Measurements from ENCODE around the gene ZNF672.

DNA sequence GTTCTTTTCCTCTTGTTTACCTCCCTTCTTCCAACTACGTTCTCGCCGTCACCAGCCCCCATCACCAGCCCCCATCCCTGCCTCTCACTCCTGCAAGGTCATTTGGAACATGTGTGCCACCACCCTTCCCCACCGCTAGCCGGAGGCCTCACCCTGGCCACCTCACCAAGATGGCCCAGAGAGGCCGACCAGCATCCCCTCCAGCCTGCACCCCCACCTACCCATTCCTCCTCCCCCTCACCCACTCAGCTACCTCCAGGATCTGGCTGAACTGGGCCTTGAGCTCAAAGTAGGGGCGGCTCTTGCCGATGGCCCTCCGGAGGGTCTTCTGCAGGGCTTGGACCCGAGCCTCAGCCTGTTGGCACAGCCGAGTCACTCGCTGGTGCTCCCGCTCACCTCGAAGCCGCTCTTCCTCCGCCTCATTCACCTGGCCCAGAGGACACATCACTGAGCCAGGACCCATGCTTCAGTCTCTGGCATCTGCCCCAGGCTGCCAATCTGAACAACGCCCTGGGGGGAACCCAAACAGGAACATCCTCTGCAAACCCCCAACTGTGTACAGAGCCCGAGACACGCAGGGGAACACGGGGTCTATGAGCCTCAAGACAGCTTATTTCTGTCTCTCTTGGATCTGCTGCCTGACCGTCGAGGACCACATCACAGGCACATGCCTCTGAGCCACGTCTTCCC is 25.1 kb upstream of the ZNF672 start:
- TF ChIP-seq CTCF (IDR thresholded peaks at IDR 0.05), result no peak
- TF ChIP-seq POLR2AphosphoS5 (IDR thresholded peaks at IDR 0.05), result no peak
- no peak for TF ChIP-seq POLR2A (IDR thresholded peaks at IDR 0.05)

Data from prostate gland (tissue), 2 donors.